GM12878 (cell line): Measurements from ENCODE around the gene INHBC. TPM values are rescaled to one million over a fixed set of nuclear protein-coding genes. Genes with fewer than 3 reads are reported as not detected.
A peak's percentile ranks its signal among the peaks of the same experiment; 100 is the strongest.

Source experiments
- ATF3 ChIP-seq: IDR thresholded peaks from 2 replicates; pipeline ENCODE4 v1.6.1; 2011; ENCODE audit warnings: low read depth, mild to moderate bottlenecking, low read length, moderate library complexity, borderline replicate concordance; ENCODE audit errors: extremely low read depth
- ATF7 ChIP-seq: fragments of 450-650 bp; IDR thresholded peaks from 2 replicates; pipeline ENCODE4 v1.6.1; 2016; ENCODE audit warnings: low read depth, mild to moderate bottlenecking
- BCL11A ChIP-seq: IDR thresholded peaks from 2 replicates; pipeline ENCODE4 v1.6.1; 2011; ENCODE audit warnings: low read depth, low read length
- BMI1 ChIP-seq: fragments of 450-650 bp; IDR thresholded peaks from 2 replicates; pipeline ENCODE4 v1.6.1; 2016; ENCODE audit warnings: mild to moderate bottlenecking, moderate library complexity, borderline replicate concordance
- CEBPB ChIP-seq, 2 experiments: fragments of 150-350 bp in 1 of 2; IDR thresholded peaks; 2 replicates each; pipeline ENCODE4 v1.6.1; 2012 to 2014; ENCODE audit warnings: low read depth in 2 of 2, low read length in 2 of 2, borderline replicate concordance in 1 of 2, inconsistent platforms in 1 of 2
- CREB1 ChIP-seq: IDR thresholded peaks from 2 replicates; pipeline ENCODE4 v1.6.1; 2012; ENCODE audit warnings: low read depth, mild to moderate bottlenecking, inconsistent platforms
- EED ChIP-seq: sonication (generic); IDR thresholded peaks from 2 replicates; pipeline ENCODE4 v1.6.1; 2016; ENCODE audit warnings: antibody characterized with exemption, low read depth
- HDAC2 ChIP-seq: fragments of 200-600 bp; sonication (generic); IDR thresholded peaks from 2 replicates; pipeline ENCODE4 v1.6.1; 2017
- HSF1 ChIP-seq: fragments of 150-350 bp; IDR thresholded peaks from 2 replicates; pipeline ENCODE4 v1.6.1; 2014; ENCODE audit warnings: mild to moderate bottlenecking, low read depth, low read length
- KDM1A ChIP-seq: fragments of 200-600 bp; sonication (generic); IDR thresholded peaks from 2 replicates; pipeline ENCODE4 v1.6.1; 2016; ENCODE audit warnings: borderline replicate concordance
- MAX ChIP-seq: IDR thresholded peaks from 2 replicates; pipeline ENCODE4 v1.6.1; 2012; ENCODE audit warnings: low read depth, low read length, improper control_type of control experiment
- PAX5 ChIP-seq: IDR thresholded peaks from 2 replicates; pipeline ENCODE4 v1.6.1; 2011; ENCODE audit warnings: low read depth, low read length, borderline replicate concordance
- POU2F2 ChIP-seq: IDR thresholded peaks from 3 replicates; pipeline ENCODE4 v1.6.1; 2011; ENCODE audit warnings: low read depth, mild to moderate bottlenecking, low read length, borderline replicate concordance
- RAD51 ChIP-seq: fragments of 450-650 bp; IDR thresholded peaks from 2 replicates; pipeline ENCODE4 v1.6.1; 2016; ENCODE audit warnings: moderate library complexity, mild to moderate bottlenecking, inconsistent platforms
- SIX5 ChIP-seq: IDR thresholded peaks from 2 replicates; pipeline ENCODE4 v1.6.1; 2011; ENCODE audit warnings: mild to moderate bottlenecking, low read depth, low read length, moderate library complexity; ENCODE audit not compliant: severe bottlenecking
- YBX1 ChIP-seq: fragments of 450-650 bp; IDR thresholded peaks from 2 replicates; pipeline ENCODE4 v1.6.1; 2016; ENCODE audit warnings: antibody characterized with exemption
- YY1 ChIP-seq: IDR thresholded peaks from 2 replicates; pipeline ENCODE4 v1.6.1; 2011; ENCODE audit warnings: low read depth, mild to moderate bottlenecking, low read length
- ZBTB40 ChIP-seq: fragments of 450-650 bp; IDR thresholded peaks from 2 replicates; pipeline ENCODE4 v1.6.1; 2016; ENCODE audit warnings: mild to moderate bottlenecking, moderate library complexity, borderline replicate concordance
- ZNF274 ChIP-seq: IDR thresholded peaks from one replicate; pipeline ENCODE4 v1.8.0; 2011; ENCODE audit not compliant: insufficient read length, insufficient read depth
- ZZZ3 ChIP-seq: IDR thresholded peaks from 2 replicates; pipeline ENCODE4 v1.6.1; 2011; ENCODE audit warnings: low read depth; ENCODE audit not compliant: control insufficient read depth, insufficient read length
- polyA plus RNA-seq, 11 experiments: library from polyadenylated mRNA; depleted of rRNA in 4 of 11; unstranded in 6 of 11; stranded (reverse) in 5 of 11; fragments of >200 nt; fragmentation: Nextera tagmentation in 4 of 11; fragmentation: Illumina TruSeq in 1 of 11; extraction: Ambion mirVana in 4 of 11; extraction: Trizol in 1 of 11; gene quantifications; 1 replicate in 1 of 11; 2 replicates in 10 of 11; pipeline versions ENCODE4 v1.2.1 to v1.2.3, GENCODE V29; 2011 to 2016; ENCODE audit warnings: inconsistent platforms in 2 of 11, missing spikeins in 2 of 11, low read depth in 1 of 11
- total RNA-seq, 4 experiments: library from RNA; depleted of rRNA in 3 of 4; stranded (reverse); fragments of >200 nt in 3 of 4; fragmentation: Illumina TruSeq in 1 of 4; extraction: Trizol in 1 of 4; gene quantifications; 2 replicates each; pipeline versions ENCODE4 v1.2.1 to v1.2.3, GENCODE V29; 2013 to 2021
- TF ChIP-seq, protein P1 (sequence below): fragments of 450-650 bp; IDR thresholded peaks from 2 replicates; pipeline ENCODE4 v1.6.1; 2017; ENCODE audit warnings: borderline replicate concordance
- TF ChIP-seq, protein P2 (sequence below): IDR thresholded peaks from 2 replicates; pipeline ENCODE4 v1.6.1; 2011; ENCODE audit warnings: borderline replicate concordance, low read depth, mild to moderate bottlenecking, moderate library complexity, low read length; ENCODE audit not compliant: insufficient read depth, poor library complexity, severe bottlenecking

Gene INHBC
- total and polyA plus RNA-seq, 10 of the 15 experiments (the other 5 are each of a cell fraction or from before 2014, with no cell fraction given): 0.04 to 0.22 (median 0.13) TPM; not detected in 5

GRCh38 chr12:57459055-57459749, 24.6 kb downstream of the INHBC start (continued):
- TF ChIP-seq, protein P1, sequence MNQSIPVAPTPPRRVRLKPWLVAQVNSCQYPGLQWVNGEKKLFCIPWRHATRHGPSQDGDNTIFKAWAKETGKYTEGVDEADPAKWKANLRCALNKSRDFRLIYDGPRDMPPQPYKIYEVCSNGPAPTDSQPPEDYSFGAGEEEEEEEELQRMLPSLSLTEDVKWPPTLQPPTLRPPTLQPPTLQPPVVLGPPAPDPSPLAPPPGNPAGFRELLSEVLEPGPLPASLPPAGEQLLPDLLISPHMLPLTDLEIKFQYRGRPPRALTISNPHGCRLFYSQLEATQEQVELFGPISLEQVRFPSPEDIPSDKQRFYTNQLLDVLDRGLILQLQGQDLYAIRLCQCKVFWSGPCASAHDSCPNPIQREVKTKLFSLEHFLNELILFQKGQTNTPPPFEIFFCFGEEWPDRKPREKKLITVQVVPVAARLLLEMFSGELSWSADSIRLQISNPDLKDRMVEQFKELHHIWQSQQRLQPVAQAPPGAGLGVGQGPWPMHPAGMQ: no peak
- TF ChIP-seq KDM1A (no peak), EED (no peak), CEBPB (IDR thresholded peaks at IDR 0.05; ENCODE audit: borderline replicate concordance in 1 of 2, low read depth in 2 of 2, low read length in 2 of 2) (no peak), MAX (no peak), ZZZ3 (no peak), BCL11A (no peak), YBX1 (no peak), POU2F2 (peak; percentile 65; the same call in 2 of the 3 replicates), PAX5 (no peak), CREB1 (peak; percentile 89), YY1 (peak; percentile 65), SIX5 (no peak), BMI1 (no peak), ATF7 (peak; percentile 67; the same call in 1 of the 2 replicates), ATF3 (no peak), ZNF274 (no peak), HDAC2 (no peak), RAD51 (peak; percentile 82), HSF1 (no peak), ZBTB40 (peak; percentile 39; the same call in 1 of the 2 replicates)
- TF ChIP-seq, protein P2, sequence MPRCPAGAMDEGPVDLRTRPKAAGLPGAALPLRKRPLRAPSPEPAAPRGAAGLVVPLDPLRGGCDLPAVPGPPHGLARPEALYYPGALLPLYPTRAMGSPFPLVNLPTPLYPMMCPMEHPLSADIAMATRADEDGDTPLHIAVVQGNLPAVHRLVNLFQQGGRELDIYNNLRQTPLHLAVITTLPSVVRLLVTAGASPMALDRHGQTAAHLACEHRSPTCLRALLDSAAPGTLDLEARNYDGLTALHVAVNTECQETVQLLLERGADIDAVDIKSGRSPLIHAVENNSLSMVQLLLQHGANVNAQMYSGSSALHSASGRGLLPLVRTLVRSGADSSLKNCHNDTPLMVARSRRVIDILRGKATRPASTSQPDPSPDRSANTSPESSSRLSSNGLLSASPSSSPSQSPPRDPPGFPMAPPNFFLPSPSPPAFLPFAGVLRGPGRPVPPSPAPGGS: no peak
